CD4-positive, alpha-beta T cell treated with Interleukin-17A for 4 hours (primary cell): ENCODE data around the gene PANK2.
"Not testable (repeated sequence)": the region's sequence is repeated elsewhere in the genome, so short reads cannot be mapped to it uniquely, and the experiment has no call there.

Experiments
- DNase-seq: peaks from one replicate; pipeline ENCODE4 v3.0.0-alpha.2; 2020; ENCODE audit warnings: mixed read lengths

The PANK2 gene

DNA sequence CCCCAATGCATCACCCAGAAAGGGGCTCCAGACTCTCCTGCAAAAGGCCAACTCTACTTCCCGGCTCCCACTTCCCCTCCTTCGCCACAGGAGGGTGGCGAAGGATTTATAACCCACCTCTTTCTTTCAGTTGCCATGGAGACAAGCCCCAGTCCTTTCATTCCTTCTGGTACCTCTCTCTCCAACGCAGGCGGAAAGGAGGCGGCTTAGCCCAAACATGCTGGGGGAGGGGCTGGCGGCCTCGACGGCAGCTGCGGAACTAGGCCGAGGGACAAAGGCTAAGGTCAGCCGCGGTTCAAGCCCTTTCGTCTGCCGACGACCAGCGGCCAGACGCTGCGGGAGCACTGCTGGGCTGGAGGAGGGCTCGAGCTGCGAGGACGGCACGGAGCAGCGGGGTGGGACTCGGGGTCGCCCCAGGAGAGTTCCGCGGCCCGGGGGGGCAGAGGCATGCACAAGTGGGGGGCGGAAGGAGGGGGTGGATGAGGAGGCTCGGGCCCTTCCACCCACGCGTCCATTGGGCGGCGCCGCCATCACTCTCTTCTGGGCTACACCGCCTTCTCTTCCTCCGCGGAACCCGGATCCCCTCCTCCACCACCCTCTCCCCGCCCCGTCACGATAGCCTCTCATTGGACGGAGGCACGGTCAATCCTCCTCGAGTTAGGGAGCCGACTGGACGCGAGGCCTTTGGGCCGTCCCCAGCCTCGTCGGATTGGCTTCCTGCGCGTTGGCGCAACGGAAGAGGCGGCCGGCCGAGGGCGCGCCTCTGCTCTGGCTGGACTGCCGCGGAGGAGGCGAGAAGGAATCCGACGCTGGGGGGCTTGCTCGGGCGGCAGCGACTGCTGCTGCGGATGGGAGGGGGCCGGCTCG, at the start of gene PANK2:
TSS of gene PANK2 (plus strand) at position 766 of the 867 bp plus-strand sequence.
- peak; percentile 97 for DNase-seq

- DNase-seq = not testable (repeated sequence)
Measured at GRCh38 chr20:3840201-3840600, 49.0 kb upstream of the PANK2 start.

DNA sequence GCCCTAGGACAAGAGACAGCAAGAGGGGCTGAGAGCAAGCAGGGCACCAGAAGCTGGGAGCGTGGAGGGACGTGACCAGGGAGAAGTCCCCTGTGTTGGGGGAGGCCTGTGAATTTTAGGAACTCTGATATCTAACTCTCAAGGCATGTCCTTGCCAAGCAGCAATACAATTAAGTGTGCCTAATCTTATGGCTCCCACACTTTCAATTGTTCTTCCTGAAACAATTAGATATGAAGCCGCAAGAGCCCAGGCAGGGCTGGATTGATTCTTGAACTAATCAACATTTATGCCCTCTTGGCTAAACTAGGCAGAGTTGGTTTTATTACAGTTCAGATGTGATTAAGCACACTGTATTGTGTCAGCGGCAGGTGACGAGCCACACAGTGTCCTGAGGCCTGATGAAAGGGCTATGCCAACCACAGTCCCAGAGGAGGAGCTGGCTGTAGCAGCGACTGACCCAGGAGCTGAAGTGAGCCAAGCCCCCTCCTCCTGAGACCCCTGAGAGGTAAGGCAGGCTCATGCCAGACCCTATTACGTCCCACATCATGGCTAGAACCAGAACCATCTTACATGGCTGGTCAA, 46.7 kb upstream of the PANK2 start:
- DNase-seq = no peak

DNA sequence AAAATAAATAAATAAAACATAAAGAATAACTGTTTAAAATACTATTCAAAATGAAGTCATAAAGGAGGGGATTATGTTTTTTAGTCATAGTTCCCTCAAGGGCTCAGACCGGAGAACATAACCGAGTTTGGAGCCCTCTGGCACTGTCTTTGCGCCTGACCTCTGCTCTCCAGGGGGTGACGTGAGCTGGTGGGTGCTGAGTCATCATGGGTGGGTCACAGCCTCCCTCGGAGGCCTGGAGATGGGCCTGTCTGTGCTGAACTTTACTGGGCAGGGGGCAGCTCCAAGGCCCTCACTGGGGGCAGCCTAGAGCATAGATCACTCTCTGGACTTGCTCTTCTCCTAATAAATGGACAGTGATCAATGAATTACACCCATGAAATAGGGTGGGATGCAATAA, 45.7 kb upstream of the PANK2 start:
- DNase-seq = no peak

- DNase-seq = not testable (repeated sequence)
Measured at GRCh38 chr20:3843990-3844619, 45.1 kb upstream of the PANK2 start.

DNA sequence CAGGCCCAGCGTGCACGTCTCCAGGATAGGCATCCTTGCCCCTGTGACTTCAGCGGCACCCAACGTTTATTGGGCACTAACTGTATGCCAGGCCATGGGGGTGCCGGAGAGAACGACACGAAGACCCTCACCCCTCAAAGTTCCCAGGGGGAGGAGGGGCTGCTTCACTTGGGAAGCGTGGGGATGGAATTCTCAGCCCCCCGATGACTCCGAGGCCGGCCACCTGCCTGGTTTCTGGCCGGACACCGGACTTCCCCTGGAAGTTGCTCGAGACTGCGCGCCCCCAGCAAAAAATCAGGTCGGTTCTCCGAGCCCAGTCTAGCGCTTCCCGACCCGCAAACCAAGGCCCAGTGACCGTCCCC, 42.8 kb upstream of the PANK2 start:
- DNase-seq = no peak

- DNase-seq = peak; percentile 92
Measured at GRCh38 chr20:3846740-3847428, 42.3 kb upstream of the PANK2 start, which contains the start of gene MAVS. MAVS (plus strand) TSS chr20:3846834; CDS start chr20:3854625, 7,791 bp downstream.

DNA sequence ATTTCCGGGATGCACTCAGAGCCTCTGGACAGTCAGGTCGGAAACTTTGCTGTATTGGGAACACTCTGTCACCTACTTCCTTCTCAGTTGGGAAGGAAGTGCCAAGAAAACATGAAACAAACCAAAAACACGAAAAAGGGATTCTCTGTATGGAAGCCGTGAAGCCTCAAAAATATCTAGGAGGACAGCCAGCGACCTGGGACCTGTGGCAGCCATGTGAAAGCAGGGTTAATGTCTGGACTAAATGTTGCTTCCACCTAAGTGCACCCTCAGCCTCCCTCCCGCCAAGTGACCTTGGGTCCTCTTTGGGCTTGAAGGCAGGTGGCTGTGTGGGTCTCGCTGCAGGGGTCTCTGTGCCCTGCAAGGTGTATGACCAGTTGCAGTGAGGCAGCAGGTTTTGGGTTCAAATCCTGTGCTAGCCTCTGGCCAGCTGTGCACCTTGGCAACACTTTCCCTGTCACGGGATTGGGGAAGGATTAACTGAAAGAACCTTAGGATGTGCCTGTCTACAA, 41.7 kb upstream of the PANK2 start:
- no peak for DNase-seq

- no peak for DNase-seq
Measured at GRCh38 chr20:3848565-3848964, 40.6 kb upstream of the PANK2 start.

DNA sequence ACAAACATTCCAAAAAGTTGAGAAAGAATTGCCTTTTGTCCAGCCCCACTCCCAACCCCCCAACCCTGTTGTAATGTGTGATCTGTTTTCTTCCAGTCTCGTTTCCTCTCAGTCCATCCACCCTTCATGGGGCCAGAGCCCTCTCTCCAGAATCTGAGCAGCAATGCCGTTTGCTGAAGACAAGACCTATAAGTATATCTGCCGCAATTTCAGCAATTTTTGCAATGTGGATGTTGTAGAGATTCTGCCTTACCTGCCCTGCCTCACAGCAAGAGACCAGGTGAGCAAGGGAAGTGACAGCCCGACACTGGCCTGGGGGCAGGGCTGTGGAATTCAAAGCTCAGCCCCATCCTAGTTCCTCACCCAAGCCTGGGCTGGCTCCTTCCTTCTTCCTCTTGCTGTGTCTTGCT, 34.7 kb upstream of the PANK2 start:
- DNase-seq = no peak

DNA sequence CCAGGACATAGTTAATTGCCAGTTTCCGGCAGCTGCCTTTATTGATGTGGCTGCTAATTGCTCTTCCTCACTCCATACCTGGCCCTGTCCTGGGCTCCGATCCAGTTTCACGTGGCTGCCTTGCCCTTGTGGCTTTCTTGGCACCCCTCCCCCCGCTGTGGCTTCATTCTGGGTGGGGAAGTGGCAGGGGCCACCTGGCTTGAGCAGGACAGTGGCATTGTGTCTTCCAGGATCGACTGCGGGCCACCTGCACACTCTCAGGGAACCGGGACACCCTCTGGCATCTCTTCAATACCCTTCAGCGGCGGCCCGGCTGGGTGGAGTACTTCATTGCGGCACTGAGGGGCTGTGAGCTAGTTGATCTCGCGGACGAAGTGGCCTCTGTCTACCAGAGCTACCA, 31.8 kb upstream of the PANK2 start:
- DNase-seq = no peak

- DNase-seq = no peak
Measured at GRCh38 chr20:3858689-3859088, 30.5 kb upstream of the PANK2 start.

DNA sequence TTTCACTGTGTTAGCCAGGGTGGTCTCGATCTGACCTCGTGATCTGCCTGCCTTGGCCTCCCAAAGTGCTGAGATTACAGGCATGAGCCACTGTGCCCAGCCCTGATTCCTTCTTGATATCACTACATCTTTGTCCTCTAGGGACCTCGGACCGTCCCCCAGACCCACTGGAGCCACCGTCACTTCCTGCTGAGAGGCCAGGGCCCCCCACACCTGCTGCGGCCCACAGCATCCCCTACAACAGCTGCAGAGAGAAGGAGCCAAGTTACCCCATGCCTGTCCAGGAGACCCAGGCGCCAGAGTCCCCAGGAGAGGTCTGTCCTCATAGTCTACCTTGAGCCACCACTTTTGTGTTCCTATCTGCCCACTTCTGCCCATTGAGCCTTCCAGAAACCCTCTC, 28.0 kb upstream of the PANK2 start:
- DNase-seq = no peak

DNA sequence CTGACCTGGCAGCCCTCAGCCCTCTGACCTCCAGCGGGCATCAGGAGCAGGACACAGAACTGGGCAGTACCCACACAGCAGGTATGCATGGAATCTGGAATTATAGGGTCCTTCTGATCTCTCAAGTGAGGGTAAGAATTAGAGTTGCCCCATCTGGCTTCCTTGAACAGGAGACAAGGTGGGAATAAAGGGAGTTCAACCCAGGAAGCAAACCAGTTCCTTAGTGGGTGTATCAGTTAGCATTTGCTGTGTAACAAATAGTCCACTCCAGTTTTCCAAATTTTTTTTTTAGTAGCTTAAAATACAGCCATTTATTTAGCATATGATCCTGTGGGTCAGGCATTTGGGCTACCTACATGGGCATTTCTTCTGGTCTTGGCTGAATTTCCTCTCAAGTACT, 26.9 kb upstream of the PANK2 start:
- no peak for DNase-seq

- no peak for DNase-seq
Measured at GRCh38 chr20:3863317-3863716, 25.9 kb upstream of the PANK2 start.

GRCh38 chr20:3864518-3864917, 24.7 kb upstream of the PANK2 start:
- DNase-seq = no peak

GRCh38 chr20:3865152-3865886, 23.9 kb upstream of the PANK2 start:
- no peak for DNase-seq

- no peak for DNase-seq
Measured at GRCh38 chr20:3865887-3866407, 23.2 kb upstream of the PANK2 start.

DNA sequence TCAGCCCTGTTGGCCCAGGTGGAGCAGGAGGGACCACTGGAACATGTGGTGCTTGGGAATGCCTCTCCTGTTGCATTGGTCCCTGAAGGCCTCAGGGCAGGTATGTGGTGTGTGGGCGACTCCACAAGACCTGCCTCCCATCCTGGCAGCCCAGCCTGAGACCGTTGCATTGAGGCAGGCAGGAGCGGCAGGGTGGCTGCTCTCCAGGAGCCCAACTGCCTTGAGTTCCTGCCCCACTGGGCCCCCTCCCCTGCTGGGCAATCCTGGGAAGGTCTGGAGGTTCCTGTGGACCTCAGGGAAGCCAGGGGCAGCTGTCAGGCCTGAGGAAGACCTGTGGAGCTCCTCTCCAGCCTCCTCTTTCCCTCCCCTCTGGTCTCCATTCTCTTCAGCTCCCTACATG, 22.7 kb upstream of the PANK2 start:
- DNase-seq = no peak

- DNase-seq = no peak
Measured at GRCh38 chr20:3867802-3868201, 21.4 kb upstream of the PANK2 start.

GRCh38 chr20:3869839-3870634, 19.1 kb upstream of the PANK2 start:
- no peak for DNase-seq
